Fibroblast of skin of right biceps (primary cell): Measurements from ENCODE around the gene FARP1.

Experiments
- DNase-seq: peaks from one replicate; pipeline ENCODE4 v3.0.0-alpha.2; 2013

Gene FARP1

GRCh38 chr13:98234348-98234747 is 91.5 kb downstream of the FARP1 start:
- no peak for DNase-seq

GRCh38 chr13:98236197-98236596 is 93.3 kb downstream of the FARP1 start:
- DNase-seq = no peak

DNA sequence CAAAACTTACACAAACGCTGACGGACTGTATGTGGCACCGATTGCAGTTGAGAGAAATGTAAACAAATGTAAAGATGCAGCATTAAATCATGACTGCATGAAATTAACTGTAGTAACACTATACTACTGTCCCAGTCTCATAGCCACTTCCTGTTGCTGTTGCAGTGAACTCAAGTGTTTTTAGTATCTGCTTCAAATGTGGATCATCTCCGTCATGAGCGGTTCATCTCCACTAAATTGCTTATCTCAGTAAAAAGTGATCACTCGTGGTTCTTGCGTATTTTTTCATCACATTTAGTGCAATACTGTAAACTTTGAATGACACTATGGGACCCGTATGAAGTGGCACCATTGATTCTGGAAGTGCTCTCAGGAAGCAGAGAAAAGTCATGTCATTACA is 94.4 kb downstream of the FARP1 start:
- DNase-seq = no peak

DNA sequence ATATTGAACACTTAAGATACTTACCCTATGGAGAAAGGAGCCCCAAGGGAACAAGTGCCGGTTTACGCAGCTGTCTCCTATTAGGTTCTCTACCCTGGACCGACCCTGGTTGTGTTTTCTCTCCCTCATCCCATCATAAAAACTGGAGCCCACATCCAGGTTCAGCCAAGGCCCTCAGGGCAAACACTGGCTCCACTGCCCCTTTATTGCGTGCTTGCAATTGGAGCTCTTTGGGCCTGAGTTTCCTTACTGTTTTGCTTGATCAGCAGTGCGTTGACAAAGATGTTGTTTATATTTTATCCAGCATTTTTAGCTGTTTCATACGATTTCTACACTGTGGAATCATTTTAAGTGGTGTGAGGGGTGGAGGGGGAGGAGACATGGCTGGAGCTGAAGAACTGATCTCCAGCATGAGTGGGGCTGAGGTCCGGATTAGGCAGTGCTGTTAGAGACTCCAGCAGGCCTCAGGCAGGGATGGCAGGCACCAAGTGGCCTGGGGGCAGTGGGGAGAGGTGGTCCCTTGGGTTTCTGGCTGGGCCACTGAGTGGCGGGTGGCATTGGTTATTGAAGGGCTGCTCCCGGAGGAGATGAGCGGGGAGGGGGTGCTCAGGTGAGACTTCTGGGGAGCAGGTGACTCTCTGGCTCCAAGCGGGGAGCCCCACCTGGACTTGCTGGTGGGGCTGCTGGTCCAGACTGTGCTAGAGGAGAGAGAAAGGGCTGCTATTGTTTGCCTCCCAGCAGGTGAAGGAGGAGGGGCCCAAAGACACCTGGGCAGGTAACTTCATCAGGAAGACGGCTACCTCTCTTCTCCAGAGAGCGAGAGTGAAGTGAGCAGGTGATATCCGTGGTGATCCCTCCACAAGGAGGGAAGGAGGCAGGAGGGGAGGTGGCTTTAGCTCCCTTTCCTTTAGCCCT is 96.5 kb downstream of the FARP1 start:
- no peak for DNase-seq

DNA sequence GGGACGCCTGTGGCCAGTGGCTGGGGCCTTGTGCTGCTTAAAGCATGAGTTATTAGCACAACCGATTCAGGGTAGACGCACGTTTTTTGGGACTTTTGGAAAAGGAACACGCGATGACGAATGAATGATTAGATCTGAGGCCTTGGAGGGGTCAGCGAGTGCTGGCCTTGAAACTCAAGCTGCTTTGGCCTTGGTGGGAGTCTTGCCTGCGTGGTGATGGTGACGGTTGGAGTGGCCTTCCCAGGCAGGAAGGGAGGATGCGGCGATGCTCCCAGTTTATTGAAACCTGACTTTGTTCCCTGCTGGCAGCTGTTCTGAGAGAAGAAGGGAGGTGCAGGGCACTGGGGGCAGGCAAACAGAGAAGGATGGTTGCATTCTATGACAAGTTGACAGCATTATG is 97.2 kb downstream of the FARP1 start:
- DNase-seq = no peak

DNA sequence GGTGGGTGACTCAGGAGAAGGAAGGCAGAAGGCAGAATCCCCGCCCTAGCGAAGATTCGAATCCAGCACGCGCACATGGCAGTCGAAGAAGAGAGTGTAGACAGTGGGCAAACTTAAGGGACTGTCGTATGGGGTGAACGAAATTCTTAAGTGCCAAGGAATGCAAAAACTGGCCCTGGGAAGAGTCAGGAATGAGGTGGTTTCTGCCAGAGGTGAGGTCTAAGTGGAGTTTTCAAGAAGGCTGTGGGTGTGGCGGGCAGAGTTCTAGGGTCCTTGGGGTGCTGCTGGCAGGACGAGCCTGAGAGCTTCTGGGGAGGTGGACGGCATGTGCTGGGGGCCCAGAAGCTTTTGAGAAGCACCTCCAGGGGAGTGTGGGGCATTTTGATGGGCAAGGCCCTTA is 98.1 kb downstream of the FARP1 start:
- DNase-seq = no peak

DNA sequence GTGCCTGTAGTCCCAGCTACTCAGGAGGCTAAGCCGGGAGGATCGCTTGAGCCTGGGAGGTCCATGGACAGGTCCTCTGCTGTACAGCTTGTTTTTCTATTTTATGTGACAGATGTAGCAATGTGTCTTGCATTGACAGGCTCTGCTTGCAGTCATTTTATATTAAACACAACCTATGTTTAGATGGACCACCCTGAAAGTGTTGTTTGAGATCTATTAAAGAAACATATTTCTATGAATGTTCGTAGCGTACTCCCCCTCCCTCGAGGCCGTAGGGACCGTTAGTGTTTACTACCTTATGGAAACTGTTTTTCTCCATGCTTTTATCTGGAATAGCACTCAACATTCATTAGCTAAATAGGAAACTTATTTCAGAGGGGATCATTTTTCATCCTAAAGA is 99.1 kb downstream of the FARP1 start:
- DNase-seq = no peak

GRCh38 chr13:98242403-98242802 is 99.5 kb downstream of the FARP1 start:
- DNase-seq = no peak

GRCh38 chr13:98243929-98244272 is 101.0 kb downstream of the FARP1 start:
- DNase-seq = no peak

- DNase-seq = no peak
These were observed 103.8 kb downstream of the FARP1 start for GRCh38 chr13:98246538-98247172.

DNA sequence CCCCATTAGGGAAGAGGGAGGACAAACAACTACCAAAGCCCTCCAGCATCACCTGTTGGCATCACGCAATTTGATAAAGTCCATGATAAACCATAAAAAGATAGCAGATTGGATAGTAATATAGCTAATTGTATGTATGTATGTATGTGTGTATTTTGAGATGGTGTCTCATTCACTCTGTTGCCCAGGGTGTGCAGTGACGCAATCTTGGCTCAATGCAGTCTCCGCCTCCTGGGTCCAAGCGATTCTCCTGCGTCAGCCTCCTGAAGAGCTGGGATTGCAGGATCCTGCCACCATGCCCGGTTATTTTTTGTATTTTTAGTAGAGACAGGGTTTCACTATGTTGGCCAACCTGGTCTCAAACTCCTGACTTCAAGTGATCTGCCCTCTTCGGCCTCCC is 108.8 kb downstream of the FARP1 start:
- DNase-seq = no peak

DNA sequence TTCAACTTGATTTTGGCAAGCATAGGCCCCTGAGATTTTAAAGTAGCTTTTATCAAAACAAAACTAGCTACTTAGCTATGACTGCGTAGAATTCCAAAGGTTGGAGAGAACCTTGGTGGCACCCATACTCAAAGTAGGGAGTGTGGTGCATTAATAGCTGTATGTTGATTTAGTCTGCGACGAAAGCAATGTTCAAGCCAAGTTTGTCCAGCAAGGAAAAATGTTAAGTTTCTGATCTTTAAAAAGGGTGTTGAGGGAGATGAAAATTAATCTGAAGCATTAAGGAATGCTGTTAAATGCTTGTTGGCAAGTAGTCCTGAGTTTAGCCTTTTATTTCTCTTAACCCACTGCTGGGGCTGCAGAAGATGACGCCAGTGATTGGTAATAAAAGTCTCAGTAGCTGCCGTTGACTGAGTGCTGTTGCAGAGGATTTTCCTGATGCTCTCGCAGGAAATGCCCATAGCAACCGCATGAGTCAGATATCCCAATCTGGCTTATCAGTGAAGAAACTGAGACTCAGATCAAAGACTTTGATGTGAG is 110.1 kb downstream of the FARP1 start:
- peak; percentile 93 for DNase-seq

DNA sequence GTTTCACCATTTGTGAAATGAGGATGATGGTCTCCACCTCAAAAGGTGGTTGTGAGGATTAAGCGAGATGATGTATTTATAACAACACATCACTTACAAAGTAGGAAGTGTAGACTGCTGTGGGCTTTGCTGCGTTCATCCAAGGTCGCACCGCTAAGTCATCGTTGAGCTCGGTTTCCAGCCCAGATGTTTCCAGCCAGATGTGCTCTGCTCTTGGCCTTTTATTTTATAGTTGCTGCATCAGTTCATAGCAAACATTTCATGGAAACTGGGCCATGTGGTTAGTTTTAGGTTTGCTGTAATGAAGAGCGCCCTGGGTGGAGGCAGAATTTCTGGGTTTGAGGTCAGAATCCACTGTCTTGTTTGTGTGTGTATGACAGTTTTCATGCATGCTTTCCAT is 110.6 kb downstream of the FARP1 start:
- DNase-seq = no peak

GRCh38 chr13:98254513-98254912 is 111.6 kb downstream of the FARP1 start:
- peak; percentile 94 for DNase-seq

DNA sequence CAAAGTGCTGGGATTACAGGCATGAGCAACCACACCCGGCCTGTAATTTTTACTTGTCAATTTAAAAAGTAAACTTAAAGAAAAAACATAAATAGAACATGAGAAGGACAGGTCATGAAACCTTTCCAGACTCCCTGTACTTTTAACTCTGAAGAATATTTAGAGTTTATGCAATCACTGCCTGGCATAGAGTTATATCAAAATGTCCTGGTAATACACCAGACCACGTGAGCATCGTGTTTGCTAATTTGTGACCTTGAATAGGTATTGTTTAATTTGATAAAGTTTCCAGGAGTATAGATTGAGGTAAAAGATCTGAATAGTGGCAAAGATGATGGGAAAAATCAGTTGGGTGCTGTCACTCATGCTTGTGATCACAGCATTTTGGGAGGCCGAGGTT is 115.3 kb downstream of the FARP1 start:
- no peak for DNase-seq

GRCh38 chr13:98260357-98261164 is 117.7 kb downstream of the FARP1 start:
- no peak for DNase-seq

GRCh38 chr13:98261165-98261702 is 118.3 kb downstream of the FARP1 start:
- DNase-seq = no peak

- no peak for DNase-seq
These were observed 119.4 kb downstream of the FARP1 start for GRCh38 chr13:98262292-98262691.

GRCh38 chr13:98263841-98264240 is 120.9 kb downstream of the FARP1 start:
- DNase-seq = no peak

DNA sequence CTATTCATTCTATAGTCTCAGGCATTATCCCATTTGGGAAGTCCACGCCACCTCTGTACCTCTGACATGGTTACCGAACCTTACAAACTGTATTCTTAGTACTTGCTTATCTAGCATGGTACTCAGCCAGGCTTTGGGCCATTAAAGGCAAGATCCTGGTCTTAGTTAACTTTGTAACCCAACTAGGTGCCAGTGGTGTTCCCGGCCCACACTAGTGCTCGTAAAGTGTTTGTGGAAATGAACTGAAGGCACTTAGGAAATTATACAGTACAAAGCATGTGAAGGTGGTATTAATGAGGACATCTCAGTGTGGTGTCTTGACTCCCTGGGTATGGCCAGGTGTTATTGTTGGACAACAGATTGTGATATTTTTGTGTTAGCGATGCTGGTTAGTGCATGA is 122.0 kb downstream of the FARP1 start:
- no peak for DNase-seq

GRCh38 chr13:98265692-98266551 is 123.0 kb downstream of the FARP1 start:
- DNase-seq = no peak
